Endothelial cell (in vitro differentiated cells): ENCODE measurements around the gene KLK12. TPM values are rescaled to one million over a fixed set of nuclear protein-coding genes. Genes with fewer than 3 reads are reported as not detected.

Source experiments
- DNase-seq: peaks from one replicate; pipeline ENCODE4 v3.0.0; 2021; ENCODE audit warnings: low spot score
- H3K27ac Mint-ChIP-seq: one replicate; pipeline ENCODE4 v1.8.0; 2021; ENCODE audit warnings: mixed read lengths, inconsistent platforms; ENCODE audit not compliant: unreplicated experiment
- H3K27me3 Mint-ChIP-seq: one replicate; pipeline ENCODE4 v1.8.0; 2021; ENCODE audit warnings: mild to moderate bottlenecking, moderate library complexity, mixed read lengths, inconsistent platforms; ENCODE audit not compliant: unreplicated experiment
- H3K36me3 Mint-ChIP-seq: one replicate; pipeline ENCODE4 v1.8.0; 2021; ENCODE audit warnings: mild to moderate bottlenecking, low read depth, mixed read lengths, inconsistent platforms; ENCODE audit not compliant: unreplicated experiment
- H3K4me1 Mint-ChIP-seq: one replicate; pipeline ENCODE4 v1.8.0; 2021; ENCODE audit warnings: mild to moderate bottlenecking, mixed read lengths, inconsistent platforms; ENCODE audit not compliant: unreplicated experiment
- H3K4me3 Mint-ChIP-seq: one replicate; pipeline ENCODE4 v1.8.0; 2021; ENCODE audit warnings: mild to moderate bottlenecking, mixed read lengths, inconsistent platforms; ENCODE audit not compliant: unreplicated experiment
- H3K9me3 Mint-ChIP-seq: one replicate; pipeline ENCODE4 v1.8.0; 2021; ENCODE audit warnings: mixed read lengths, inconsistent platforms; ENCODE audit not compliant: unreplicated experiment
- CTCF ChIP-seq: fragments of 200-600 bp; sonication (generic); IDR thresholded peaks from one replicate; pipeline ENCODE4 v1.5.0; 2021; ENCODE audit warnings: antibody characterized with exemption; ENCODE audit not compliant: unreplicated experiment
- total RNA-seq: library from RNA; stranded (reverse); fragmentation: NEBNext Ultra II Directional; extraction: Animal tissue kit (Norgen Biotek cat#: 25700); gene quantifications from one replicate; pipeline ENCODE4 v1.2.1, GENCODE V29; 2021; ENCODE audit not compliant: unreplicated experiment

The KLK12 gene
- total RNA-seq, 1 donor from 2014 or later, result not detected

GRCh38 chr19:51029718-51030117 is 5.1 kb downstream of the KLK12 start:
- no peak overlapping the region for H3K27ac Mint-ChIP-seq
- H3K36me3 Mint-ChIP-seq, result no peaks in the 10 kb centered on the region
- TF ChIP-seq CTCF, result no peak
- peaks cover 8% of the 10 kb centered on the region for H3K27me3 Mint-ChIP-seq
- H3K9me3 Mint-ChIP-seq, result no peaks in the 10 kb centered on the region
- peaks cover 2% of the 10 kb centered on the region for H3K4me1 Mint-ChIP-seq
- DNase-seq, result no peak
- no peak overlapping the region for H3K4me3 Mint-ChIP-seq

GRCh38 chr19:51027873-51028272 is 6.9 kb downstream of the KLK12 start:
- H3K36me3 Mint-ChIP-seq, result no peaks in the 10 kb centered on the region
- H3K4me3 Mint-ChIP-seq, result no peak overlapping the region
- peaks cover 2% of the 10 kb centered on the region for H3K4me1 Mint-ChIP-seq
- peaks cover 9% of the 10 kb centered on the region for H3K27me3 Mint-ChIP-seq
- no peak for TF ChIP-seq CTCF
- DNase-seq, result no peak
- H3K9me3 Mint-ChIP-seq, result no peaks in the 10 kb centered on the region
- no peak overlapping the region for H3K27ac Mint-ChIP-seq

GRCh38 chr19:51027126-51027806 is 7.5 kb downstream of the KLK12 start:
- no peaks in the 10 kb centered on the region for H3K36me3 Mint-ChIP-seq
- peaks cover 11% of the 10 kb centered on the region for H3K27me3 Mint-ChIP-seq
- no peak for DNase-seq
- peak overlapping the region; percentile 34 for H3K4me3 Mint-ChIP-seq
- peaks cover 2% of the 10 kb centered on the region for H3K4me1 Mint-ChIP-seq
- H3K9me3 Mint-ChIP-seq, result no peaks in the 10 kb centered on the region
- TF ChIP-seq CTCF, result no peak
- H3K27ac Mint-ChIP-seq, result peak overlapping the region; percentile 19

- TF ChIP-seq CTCF, result no peak
- peak within 1 kb of the TSS; percentile 34 for H3K4me3 Mint-ChIP-seq
- no peaks in the 10 kb centered on the region for H3K9me3 Mint-ChIP-seq
- peak within 1 kb of the TSS; percentile 19 for H3K27ac Mint-ChIP-seq
- no peaks in the 10 kb centered on the region for H3K36me3 Mint-ChIP-seq
- H3K4me1 Mint-ChIP-seq, result peaks cover 2% of the 10 kb centered on the region
- H3K27me3 Mint-ChIP-seq, result peaks cover 8% of the 10 kb centered on the region
- DNase-seq, result no peak
These were observed 8.3 kb downstream of the KLK12 start, which contains the start of gene KLK11 for GRCh38 chr19:51026554-51026831. KLK11 (minus strand) TSS chr19:51026616; CDS start chr19:51025631, 985 bp downstream.

- Mint-ChIP-seq H3K27ac (no peak overlapping the region), H3K27me3 (peaks cover 6% of the 10 kb centered on the region), H3K4me3 (no peak overlapping the region), H3K4me1 (peaks cover 2% of the 10 kb centered on the region), H3K36me3 (no peaks in the 10 kb centered on the region), H3K9me3 (no peaks in the 10 kb centered on the region)
- no peak for DNase-seq
- TF ChIP-seq CTCF, result no peak
These were observed 8.8 kb downstream of the KLK12 start for GRCh38 chr19:51025809-51026553.
